HG03103 (cell line): Measurements from ENCODE around the gene KRT33B.

Source experiments
- ATAC-seq: cut with Tn5 transposase; IDR thresholded peaks from one replicate; pipeline ENCODE4 v1.9.1; 2021; ENCODE audit warnings: low read depth; ENCODE audit not compliant: unreplicated experiment

KRT33B gene

GRCh38 chr17:41327411-41328120 lies 42.0 kb downstream of the KRT33B start:
- ATAC-seq, result no peak

- no peak for ATAC-seq
Observed at GRCh38 chr17:41326173-41327145, 43.2 kb downstream of the KRT33B start.

GRCh38 chr17:41325611-41326010 lies 44.0 kb downstream of the KRT33B start:
- ATAC-seq, result no peak

GRCh38 chr17:41325126-41325525 lies 44.5 kb downstream of the KRT33B start:
- no peak for ATAC-seq

- no peak for ATAC-seq
Observed at GRCh38 chr17:41324180-41325075, 45.2 kb downstream of the KRT33B start.

GRCh38 chr17:41322903-41323895 lies 46.4 kb downstream of the KRT33B start:
- ATAC-seq, result no peak

GRCh38 chr17:41322094-41322902 lies 47.3 kb downstream of the KRT33B start:
- ATAC-seq, result no peak

- ATAC-seq, result no peak
Observed at GRCh38 chr17:41318231-41318630, 51.4 kb downstream of the KRT33B start.

- no peak for ATAC-seq
Observed at GRCh38 chr17:41315814-41316445, 53.7 kb downstream of the KRT33B start.

- no peak for ATAC-seq
Observed at GRCh38 chr17:41315204-41315794, 54.3 kb downstream of the KRT33B start, which contains the start of gene KRTAP17-1. Gene KRTAP17-1, minus strand, starts transcription at chr17:41315710. Its CDS starts 60 bp downstream, at chr17:41315650.
